Caco-2 (cell line): ENCODE data around the gene CAND1. TPM values are rescaled to one million over a fixed set of nuclear protein-coding genes. Genes with fewer than 3 reads are reported as not detected.

Source experiments
- BruUV-seq: library from RNA; stranded (reverse); fragments of 400-500 nt; replicated peaks from 2 replicates; lab custom pipeline; 2021; lab: Mats Ljungman, UMichigan
- CTCF ChIA-PET: fragments of 300-600 bp; sonication (Branson Sonifier 250); formaldehyde crosslinking; loops from one replicate; lab custom pipeline; 2022; ENCODE audit warnings: antibody characterized with exemption; lab: Charles Lee
- POLR2A ChIA-PET: fragments of 300-600 bp; sonication (Branson Sonifier 250); formaldehyde crosslinking; loops from one replicate; lab custom pipeline; 2022; ENCODE audit warnings: antibody characterized with exemption; lab: Charles Lee
- DNase-seq, 2 experiments: peaks; one replicate each; pipeline versions ENCODE4 v3.0.0 to v3.0.0-alpha.2; 2020 to 2022
- H3K27me3 ChIP-seq: replicated peaks from 2 replicates; pipeline ENCODE4 v1.6.0; 2011; ENCODE audit warnings: low read length; ENCODE audit not compliant: control insufficient read depth, insufficient read depth
- H3K36me3 ChIP-seq: 2 replicates; pipeline ENCODE4 v1.5.1; 2011; ENCODE audit warnings: low read length; ENCODE audit not compliant: control insufficient read depth, insufficient read depth
- H3K4me1 ChIP-seq: fragments of 250-450 bp; sonication (Bioruptor Pico); 2 replicates; pipeline ENCODE4 v1.5.1; 2020; ENCODE audit warnings: mild to moderate bottlenecking
- H3K4me3 ChIP-seq: 2 replicates; pipeline ENCODE4 v1.5.1; 2011; ENCODE audit warnings: low read depth, mild to moderate bottlenecking, control low read depth, low read length
- H3K9me3 ChIP-seq: fragments of 250-450 bp; sonication (Bioruptor Pico); 2 replicates; pipeline ENCODE4 v1.5.1; 2020; ENCODE audit warnings: mild to moderate bottlenecking, moderate library complexity
- H3K27ac Mint-ChIP-seq: one replicate; pipeline ENCODE4 v1.8.0; 2022; ENCODE audit warnings: mixed read lengths; ENCODE audit not compliant: unreplicated experiment
- H3K27me3 Mint-ChIP-seq: one replicate; pipeline ENCODE4 v1.8.0; 2022; ENCODE audit warnings: mixed read lengths; ENCODE audit not compliant: insufficient read depth, unreplicated experiment
- H3K36me3 Mint-ChIP-seq: one replicate; pipeline ENCODE4 v1.8.0; 2022; ENCODE audit warnings: mild to moderate bottlenecking, mixed read lengths; ENCODE audit not compliant: insufficient read depth, unreplicated experiment
- H3K4me1 Mint-ChIP-seq: one replicate; pipeline ENCODE4 v1.8.0; 2022; ENCODE audit warnings: low read depth, mixed read lengths; ENCODE audit not compliant: unreplicated experiment
- H3K4me3 Mint-ChIP-seq: one replicate; pipeline ENCODE4 v1.8.0; 2022; ENCODE audit warnings: mild to moderate bottlenecking, moderate library complexity, mixed read lengths; ENCODE audit not compliant: unreplicated experiment
- H3K9me3 Mint-ChIP-seq: one replicate; pipeline ENCODE4 v1.8.0; 2022; ENCODE audit warnings: mixed read lengths; ENCODE audit not compliant: unreplicated experiment
- CTCF ChIP-seq, 2 experiments: fragments of 200-600 bp in 1 of 2; IDR thresholded peaks; 1 replicate in 1 of 2; 2 replicates in 1 of 2; pipeline versions ENCODE4 v1.5.1 to v1.8.0; 2011 to 2022; ENCODE audit warnings: antibody characterized with exemption in 1 of 2, control low read depth in 1 of 2, inconsistent platforms in 1 of 2, low read depth in 1 of 2, low read length in 1 of 2, mild to moderate bottlenecking in 1 of 2, moderate library complexity in 1 of 2; ENCODE audit not compliant: insufficient read depth in 1 of 2, severe bottlenecking in 1 of 2, unreplicated experiment in 1 of 2
- intact Hi-C: fragments of 100-400 bp; cut with micrococcal nuclease; formaldehyde crosslinking; loops from one replicate; pipeline ENCODE4 v1.10.0; 2022; ENCODE audit not compliant: unreplicated experiment
- total RNA-seq: library from RNA; stranded (reverse); gene quantifications from 2 replicates; pipeline ENCODE4 v1.2.3, GENCODE V29; 2022

The CAND1 gene
- total RNA-seq, 1 experiment from 2014 or later, result 148 TPM

- H3K9me3 Mint-ChIP-seq, result no peaks in the 10 kb centered on the region
- no peaks in the 10 kb centered on the region for H3K27me3 Mint-ChIP-seq
- peaks cover 47% of the 10 kb centered on the region for H3K36me3 Mint-ChIP-seq
- intact Hi-C loops, result no loop called here
- POLR2A ChIA-PET, result no interaction called here
- no peak overlapping the region for H3K4me3 Mint-ChIP-seq
- no peak for DNase-seq
- no peak for TF ChIP-seq CTCF (IDR thresholded peaks at IDR 0.05; ENCODE audit: insufficient read depth in 1 of 2, low read depth in 1 of 2, low read length in 1 of 2, severe bottlenecking in 1 of 2, unreplicated experiment in 1 of 2)
- H3K4me3 ChIP-seq, result no peak overlapping the region
- no peaks in the 10 kb centered on the region; the same call in 1 of the 2 replicates for H3K36me3 ChIP-seq
- no peaks in the 10 kb centered on the region for H3K4me1 ChIP-seq
- CTCF ChIA-PET, result no interaction called here
- no peaks in the 10 kb centered on the region for H3K27me3 ChIP-seq
- H3K4me1 Mint-ChIP-seq, result peaks cover 7% of the 10 kb centered on the region
- no peak overlapping the region for H3K27ac Mint-ChIP-seq
- no TSS peak for BruUV-seq
- H3K9me3 ChIP-seq, result no peaks in the 10 kb centered on the region
Observed at GRCh38 chr12:67290378-67290777, 21.2 kb downstream of the CAND1 start.

- no peak for TF ChIP-seq CTCF (IDR thresholded peaks at IDR 0.05; ENCODE audit: insufficient read depth in 1 of 2, low read depth in 1 of 2, low read length in 1 of 2, severe bottlenecking in 1 of 2, unreplicated experiment in 1 of 2)
- Histone ChIP-seq H3K27me3 (no peaks in the 10 kb centered on the region), H3K4me3 (no peak overlapping the region), H3K36me3 (no peaks in the 10 kb centered on the region), H3K9me3 (no peaks in the 10 kb centered on the region), H3K4me1 (no peaks in the 10 kb centered on the region)
- H3K27me3 Mint-ChIP-seq, result no peaks in the 10 kb centered on the region
- intact Hi-C loops, result loop anchor here (1.0 kb wide), 1 partner anchor 30 kb away; the partner anchor contains the start of gene CAND1
- peaks cover 45% of the 10 kb centered on the region for H3K36me3 Mint-ChIP-seq
- BruUV-seq, result no TSS peak
- H3K27ac Mint-ChIP-seq, result no peak overlapping the region
- ChIA-PET POLR2A (no interaction called here), CTCF (no interaction called here)
- H3K4me1 Mint-ChIP-seq, result no peaks in the 10 kb centered on the region
- H3K4me3 Mint-ChIP-seq, result no peak overlapping the region
- no peak for DNase-seq
- H3K9me3 Mint-ChIP-seq, result no peaks in the 10 kb centered on the region
Observed at GRCh38 chr12:67299526-67299925, 30.4 kb downstream of the CAND1 start.

- intact Hi-C loops, result loop anchor here (1.0 kb wide), 1 partner anchor 31 kb away; the partner anchor contains the start of gene CAND1
- CTCF ChIA-PET, result no interaction called here
Observed at GRCh38 chr12:67299926-67300325, 30.8 kb downstream of the CAND1 start.

More at GRCh38 chr12:67299926-67300325, 30.8 kb downstream of the CAND1 start:
- Mint-ChIP-seq H3K27ac (peak overlapping the region; percentile 51), H3K36me3 (peaks cover 44% of the 10 kb centered on the region), H3K4me1 (no peaks in the 10 kb centered on the region), H3K27me3 (no peaks in the 10 kb centered on the region), H3K9me3 (no peaks in the 10 kb centered on the region), H3K4me3 (no peak overlapping the region)
- Histone ChIP-seq H3K27me3 (no peaks in the 10 kb centered on the region), H3K4me1 (no peaks in the 10 kb centered on the region), H3K4me3 (no peak overlapping the region), H3K36me3 (no peaks in the 10 kb centered on the region), H3K9me3 (no peaks in the 10 kb centered on the region)
- POLR2A ChIA-PET, result no interaction called here
- BruUV-seq, result no TSS peak
- no peak for DNase-seq
- TF ChIP-seq CTCF (IDR thresholded peaks at IDR 0.05; ENCODE audit: insufficient read depth in 1 of 2, low read depth in 1 of 2, low read length in 1 of 2, severe bottlenecking in 1 of 2, unreplicated experiment in 1 of 2), result no peak
